ENCODE measurements around the gene SHOC2.

- TF ChIP-seq CTCF (conservative IDR thresholded peaks at IDR 0.05; ENCODE audit: low read depth, low read length) (no peak), EZH2 (IDR thresholded peaks at IDR 0.05; ENCODE audit: low read length, unreplicated experiment) (no peak)
Measured at GRCh38 chr10:110962443-110962842, 43.0 kb downstream of the SHOC2 start.

All from PC-3 (cell line).